Cardiac muscle cell (in vitro differentiated cells and primary cell): Measurements from ENCODE around the gene XDH. TPM values are rescaled to one million over a fixed set of nuclear protein-coding genes. Genes with fewer than 3 reads are reported as not detected.

Experiments used
- DNase-seq, 2 donors: peaks; one replicate each; pipeline versions ENCODE4 v3.0.0 to v3.0.0-alpha.2; 2010 to 2017; ENCODE audit warnings: low read depth in 1 of 2, low spot score in 1 of 2
- H3K27ac ChIP-seq: fragments of 200-600 bp; sonication (generic); 2 replicates; pipeline ENCODE4 v1.5.1; 2016
- H3K27me3 ChIP-seq: fragments of 200-600 bp; sonication (generic); 2 replicates; pipeline ENCODE4 v1.6.0; 2016; ENCODE audit warnings: control low read depth
- H3K36me3 ChIP-seq: fragments of 200-600 bp; sonication (generic); 2 replicates; pipeline ENCODE4 v1.5.1; 2016; ENCODE audit warnings: control low read depth
- H3K4me1 ChIP-seq: fragments of 200-600 bp; sonication (generic); 2 replicates; pipeline ENCODE4 v1.8.1; 2017; ENCODE audit warnings: low read depth, mild to moderate bottlenecking, mixed run types
- H3K4me3 ChIP-seq: fragments of 200-600 bp; sonication (generic); 2 replicates; pipeline ENCODE4 v1.5.1; 2016; ENCODE audit warnings: mild to moderate bottlenecking
- H3K9me3 ChIP-seq: fragments of 200-600 bp; sonication (generic); 2 replicates; pipeline ENCODE4 v1.5.1; 2017; ENCODE audit warnings: low read depth, mild to moderate bottlenecking, control low read depth
- polyA plus RNA-seq: library from polyadenylated mRNA; unstranded; fragments of >200 nt; fragmentation: Nextera tagmentation; extraction: Ambion mirVana; gene quantifications from 2 replicates; pipeline ENCODE4 v1.2.1, GENCODE V29; 2016
- total RNA-seq: library from RNA; depleted of rRNA; stranded (reverse); fragments of >200 nt; gene quantifications from 2 replicates; pipeline ENCODE4 v1.2.3, GENCODE V29; 2016
- TF ChIP-seq, protein P1 (sequence below): IDR thresholded peaks from 2 replicates; pipeline ENCODE4 v1.5.1; 2012; ENCODE audit warnings: low read depth, mild to moderate bottlenecking, low read length

The XDH gene
- total and polyA plus RNA-seq, 2 experiments from 2014 or later = 0.17 to 0.69 TPM

DNA sequence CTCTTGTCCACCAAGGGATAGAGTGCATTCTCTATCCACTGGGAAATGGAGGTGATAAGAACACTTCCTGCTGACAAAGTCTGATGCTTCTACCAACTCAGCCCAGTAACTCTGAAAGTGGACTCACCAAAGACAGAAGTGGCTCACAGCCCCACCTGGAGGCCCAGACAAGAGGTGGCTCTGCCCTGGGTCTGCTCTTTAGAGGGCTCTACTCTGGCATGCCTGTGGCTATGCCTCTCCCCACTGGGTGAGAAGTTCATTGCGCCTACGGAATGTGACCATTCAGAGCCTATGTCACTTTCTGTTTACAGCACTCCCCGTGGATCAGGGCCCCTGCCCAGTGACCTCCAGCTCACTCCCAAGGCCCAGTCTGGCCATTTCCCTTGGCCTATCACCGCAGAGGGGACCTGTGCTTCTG is 13.5 kb upstream of the XDH start:
- H3K9me3 ChIP-seq = no peaks in the 10 kb centered on the region
- TF ChIP-seq, protein P1, sequence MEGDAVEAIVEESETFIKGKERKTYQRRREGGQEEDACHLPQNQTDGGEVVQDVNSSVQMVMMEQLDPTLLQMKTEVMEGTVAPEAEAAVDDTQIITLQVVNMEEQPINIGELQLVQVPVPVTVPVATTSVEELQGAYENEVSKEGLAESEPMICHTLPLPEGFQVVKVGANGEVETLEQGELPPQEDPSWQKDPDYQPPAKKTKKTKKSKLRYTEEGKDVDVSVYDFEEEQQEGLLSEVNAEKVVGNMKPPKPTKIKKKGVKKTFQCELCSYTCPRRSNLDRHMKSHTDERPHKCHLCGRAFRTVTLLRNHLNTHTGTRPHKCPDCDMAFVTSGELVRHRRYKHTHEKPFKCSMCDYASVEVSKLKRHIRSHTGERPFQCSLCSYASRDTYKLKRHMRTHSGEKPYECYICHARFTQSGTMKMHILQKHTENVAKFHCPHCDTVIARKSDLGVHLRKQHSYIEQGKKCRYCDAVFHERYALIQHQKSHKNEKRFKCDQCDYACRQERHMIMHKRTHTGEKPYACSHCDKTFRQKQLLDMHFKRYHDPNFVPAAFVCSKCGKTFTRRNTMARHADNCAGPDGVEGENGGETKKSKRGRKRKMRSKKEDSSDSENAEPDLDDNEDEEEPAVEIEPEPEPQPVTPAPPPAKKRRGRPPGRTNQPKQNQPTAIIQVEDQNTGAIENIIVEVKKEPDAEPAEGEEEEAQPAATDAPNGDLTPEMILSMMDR = peak; percentile 30

DNA sequence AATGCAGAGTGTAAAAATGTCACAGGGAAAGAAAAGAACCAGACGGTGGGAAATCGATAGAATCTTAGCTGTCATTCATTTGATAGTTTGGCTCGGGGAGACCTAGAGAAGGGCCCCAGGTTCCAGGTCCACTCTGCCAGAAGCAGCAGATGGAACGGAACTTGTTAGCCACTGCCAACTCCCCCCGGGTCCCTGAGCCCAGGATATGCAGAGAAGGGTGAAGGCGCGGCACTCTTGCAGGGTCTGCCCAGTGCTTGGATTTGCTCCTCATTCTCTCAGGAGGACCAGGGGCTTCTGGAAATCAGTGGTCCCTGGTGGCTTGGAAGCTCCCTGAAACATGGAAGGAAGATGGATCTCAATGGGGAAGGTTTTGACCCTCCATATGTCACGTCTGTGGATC is 11.6 kb upstream of the XDH start:
- Histone ChIP-seq H3K9me3 (no peaks in the 10 kb centered on the region), H3K36me3 (no peaks in the 10 kb centered on the region), H3K4me1 (no peaks in the 10 kb centered on the region), H3K27me3 (no peaks in the 10 kb centered on the region), H3K4me3 (no peak overlapping the region), H3K27ac (no peak overlapping the region)
- no peak for DNase-seq
- TF ChIP-seq, protein P1 = no peak

More for the DNA sequence above, 13.5 kb upstream of the XDH start:
- Histone ChIP-seq H3K27ac (no peak overlapping the region), H3K4me1 (no peaks in the 10 kb centered on the region), H3K4me3 (no peak overlapping the region), H3K27me3 (no peaks in the 10 kb centered on the region), H3K36me3 (no peaks in the 10 kb centered on the region)
- DNase-seq = no peak

- Histone ChIP-seq H3K4me1 (no peaks in the 10 kb centered on the region), H3K27me3 (no peaks in the 10 kb centered on the region), H3K4me3 (no peak overlapping the region), H3K36me3 (no peaks in the 10 kb centered on the region), H3K9me3 (no peaks in the 10 kb centered on the region), H3K27ac (no peak overlapping the region)
- DNase-seq = no peak
- TF ChIP-seq, protein P1 = no peak
Measured at GRCh38 chr2:31421634-31422033, 7.1 kb upstream of the XDH start.

DNA sequence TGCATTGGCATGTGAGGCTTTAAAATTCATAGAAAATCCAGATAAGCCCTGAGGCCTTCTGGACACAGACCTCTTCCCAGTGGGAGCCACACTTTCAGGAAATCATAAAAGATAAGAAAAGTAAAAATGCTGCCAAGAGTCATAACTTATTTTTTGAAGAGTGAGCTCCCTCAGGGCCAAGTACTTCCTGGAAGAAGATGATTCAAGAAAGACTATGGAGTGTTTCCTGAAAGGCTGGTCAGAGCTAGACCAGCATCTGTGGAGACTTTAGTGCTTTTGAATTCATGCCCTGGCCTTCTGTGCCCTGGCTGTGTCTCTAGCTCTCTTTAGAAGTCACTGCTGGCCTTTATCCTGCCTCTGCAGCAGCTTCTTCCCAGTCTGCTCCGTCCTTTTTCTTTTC is 6.4 kb upstream of the XDH start:
- Histone ChIP-seq H3K27ac (no peak overlapping the region), H3K36me3 (no peaks in the 10 kb centered on the region), H3K9me3 (no peaks in the 10 kb centered on the region), H3K4me1 (no peaks in the 10 kb centered on the region), H3K4me3 (no peak overlapping the region), H3K27me3 (no peaks in the 10 kb centered on the region)
- DNase-seq = peak in 1 of 2 donors; percentile 70
- TF ChIP-seq, protein P1 = no peak

- TF ChIP-seq, protein P1 = no peak
- Histone ChIP-seq H3K4me1 (no peaks in the 10 kb centered on the region), H3K27ac (no peak overlapping the region), H3K9me3 (no peaks in the 10 kb centered on the region), H3K36me3 (no peaks in the 10 kb centered on the region), H3K27me3 (no peaks in the 10 kb centered on the region), H3K4me3 (no peak overlapping the region)
- no peak for DNase-seq
Measured at GRCh38 chr2:31419386-31419785, 4.8 kb upstream of the XDH start.

GRCh38 chr2:31415421-31415820 is 879 bp upstream of the XDH start:
- no peaks in the 10 kb centered on the region for H3K36me3 ChIP-seq
- no peak for DNase-seq
- no peaks in the 10 kb centered on the region for H3K27me3 ChIP-seq
- H3K27ac ChIP-seq = no peak overlapping the region
- no peak overlapping the region for H3K4me3 ChIP-seq
- no peaks in the 10 kb centered on the region for H3K4me1 ChIP-seq
- H3K9me3 ChIP-seq = no peaks in the 10 kb centered on the region
- TF ChIP-seq, protein P1 = no peak
